Activated naive CD8-positive, alpha-beta T cell (primary cell): Measurements from ENCODE around the gene FBXL22.
"Not testable (repeated sequence)": the region's sequence is repeated elsewhere in the genome, so short reads cannot be mapped to it uniquely, and the experiment has no call there.

Source experiments
- H3K27ac Mint-ChIP-seq: one replicate; pipeline ENCODE4 v1.8.0; 2021; ENCODE audit warnings: mixed read lengths
- H3K27me3 Mint-ChIP-seq: one replicate; pipeline ENCODE4 v1.8.0; 2021; ENCODE audit warnings: mixed read lengths
- H3K36me3 Mint-ChIP-seq: one replicate; pipeline ENCODE4 v1.8.0; 2021; ENCODE audit warnings: mixed read lengths
- H3K4me1 Mint-ChIP-seq: one replicate; pipeline ENCODE4 v1.8.0; 2021; ENCODE audit warnings: low read depth, mixed read lengths
- H3K4me3 Mint-ChIP-seq: one replicate; pipeline ENCODE4 v1.8.0; 2021; ENCODE audit warnings: mild to moderate bottlenecking, mixed read lengths
- H3K9me3 Mint-ChIP-seq: one replicate; pipeline ENCODE4 v1.8.0; 2021; ENCODE audit warnings: low read depth, mixed read lengths

FBXL22 gene

GRCh38 chr15:63617147-63617546 is 20.0 kb downstream of the FBXL22 start:
- H3K4me3 Mint-ChIP-seq, H3K27ac Mint-ChIP-seq, H3K27me3 Mint-ChIP-seq, H3K9me3 Mint-ChIP-seq, H3K4me1 Mint-ChIP-seq: not testable (repeated sequence)
- H3K36me3 Mint-ChIP-seq = peaks cover 15% of the 10 kb centered on the region

- H3K4me1 Mint-ChIP-seq, H3K4me3 Mint-ChIP-seq, H3K9me3 Mint-ChIP-seq, H3K27me3 Mint-ChIP-seq, H3K27ac Mint-ChIP-seq: not testable (repeated sequence)
- H3K36me3 Mint-ChIP-seq = peaks cover 15% of the 10 kb centered on the region
These were observed 20.4 kb downstream of the FBXL22 start for GRCh38 chr15:63617627-63618026.

- peaks cover 12% of the 10 kb centered on the region for H3K36me3 Mint-ChIP-seq
- not testable (repeated sequence) for H3K4me1 Mint-ChIP-seq, H3K9me3 Mint-ChIP-seq, H3K27ac Mint-ChIP-seq, H3K4me3 Mint-ChIP-seq, H3K27me3 Mint-ChIP-seq
These were observed 23.6 kb downstream of the FBXL22 start for GRCh38 chr15:63620760-63621159.

- Mint-ChIP-seq H3K36me3 (peaks cover 6% of the 10 kb centered on the region), H3K27ac (no peak overlapping the region)
These were observed 26.2 kb downstream of the FBXL22 start for GRCh38 chr15:63623232-63623969.

GRCh38 chr15:63626955-63627354 is 29.8 kb downstream of the FBXL22 start:
- no peaks in the 10 kb centered on the region for H3K9me3 Mint-ChIP-seq
- H3K27me3 Mint-ChIP-seq = no peaks in the 10 kb centered on the region
- H3K36me3 Mint-ChIP-seq = peaks cover 7% of the 10 kb centered on the region
- H3K4me3 Mint-ChIP-seq = no peak overlapping the region
- peak overlapping the region; percentile 34 for H3K27ac Mint-ChIP-seq
- H3K4me1 Mint-ChIP-seq = no peaks in the 10 kb centered on the region

More at GRCh38 chr15:63623232-63623969, 26.2 kb downstream of the FBXL22 start:
- H3K27me3 Mint-ChIP-seq = no peaks in the 10 kb centered on the region
- no peaks in the 10 kb centered on the region for H3K9me3 Mint-ChIP-seq
- no peaks in the 10 kb centered on the region for H3K4me1 Mint-ChIP-seq
- no peak overlapping the region for H3K4me3 Mint-ChIP-seq

- Mint-ChIP-seq H3K27ac (no peak overlapping the region), H3K4me1 (no peaks in the 10 kb centered on the region), H3K4me3 (no peak overlapping the region), H3K27me3 (no peaks in the 10 kb centered on the region), H3K9me3 (no peaks in the 10 kb centered on the region), H3K36me3 (peaks cover 7% of the 10 kb centered on the region)
These were observed 31.1 kb downstream of the FBXL22 start for GRCh38 chr15:63628123-63628822.

GRCh38 chr15:63630036-63630751 is 33.0 kb downstream of the FBXL22 start:
- no peaks in the 10 kb centered on the region for H3K9me3 Mint-ChIP-seq
- peak overlapping the region; percentile 25 for H3K27ac Mint-ChIP-seq
- H3K4me1 Mint-ChIP-seq = no peaks in the 10 kb centered on the region
- no peaks in the 10 kb centered on the region for H3K27me3 Mint-ChIP-seq
- peaks cover 10% of the 10 kb centered on the region for H3K36me3 Mint-ChIP-seq
- H3K4me3 Mint-ChIP-seq = no peak overlapping the region

- H3K36me3 Mint-ChIP-seq = peaks cover 13% of the 10 kb centered on the region
- no peak overlapping the region for H3K27ac Mint-ChIP-seq
- peaks cover 6% of the 10 kb centered on the region for H3K4me1 Mint-ChIP-seq
- no peaks in the 10 kb centered on the region for H3K9me3 Mint-ChIP-seq
- H3K27me3 Mint-ChIP-seq = no peaks in the 10 kb centered on the region
- H3K4me3 Mint-ChIP-seq = no peak overlapping the region
These were observed 36.1 kb downstream of the FBXL22 start for GRCh38 chr15:63633312-63633711.

- Mint-ChIP-seq H3K4me1 (peaks cover 13% of the 10 kb centered on the region), H3K27me3 (no peaks in the 10 kb centered on the region), H3K9me3 (no peaks in the 10 kb centered on the region)
These were observed 37.0 kb downstream of the FBXL22 start for GRCh38 chr15:63634154-63634553.

GRCh38 chr15:63636518-63637061 is 39.4 kb downstream of the FBXL22 start:
- no peaks in the 10 kb centered on the region for H3K9me3 Mint-ChIP-seq

More at GRCh38 chr15:63634154-63634553, 37.0 kb downstream of the FBXL22 start:
- Mint-ChIP-seq H3K4me3 (no peak overlapping the region), H3K36me3 (peaks cover 11% of the 10 kb centered on the region), H3K27ac (no peak overlapping the region)

GRCh38 chr15:63638839-63639238 is 41.7 kb downstream of the FBXL22 start:
- Mint-ChIP-seq H3K27ac (peak overlapping the region; percentile 74), H3K36me3 (peaks cover 16% of the 10 kb centered on the region), H3K9me3 (no peaks in the 10 kb centered on the region), H3K4me3 (no peak overlapping the region), H3K4me1 (peaks cover 13% of the 10 kb centered on the region), H3K27me3 (no peaks in the 10 kb centered on the region)

More at GRCh38 chr15:63636518-63637061, 39.4 kb downstream of the FBXL22 start:
- Mint-ChIP-seq H3K36me3 (peaks cover 17% of the 10 kb centered on the region), H3K27ac (no peak overlapping the region), H3K4me3 (no peak overlapping the region), H3K4me1 (peaks cover 13% of the 10 kb centered on the region), H3K27me3 (no peaks in the 10 kb centered on the region)

- no peaks in the 10 kb centered on the region for H3K27me3 Mint-ChIP-seq
- no peaks in the 10 kb centered on the region for H3K9me3 Mint-ChIP-seq
- peaks cover 13% of the 10 kb centered on the region for H3K4me1 Mint-ChIP-seq
- peaks cover 16% of the 10 kb centered on the region for H3K36me3 Mint-ChIP-seq
- peak overlapping the region; percentile 2 for H3K27ac Mint-ChIP-seq
- H3K4me3 Mint-ChIP-seq = no peak overlapping the region
These were observed 43.0 kb downstream of the FBXL22 start for GRCh38 chr15:63640146-63640545.
